Naive thymus-derived CD8-positive, alpha-beta T cell (primary cell): ENCODE data around the gene KLHL17. TPM values are rescaled to one million over a fixed set of nuclear protein-coding genes. Genes with fewer than 3 reads are reported as not detected.

Source experiments
- ATAC-seq, 2 donors: fragments of 150-1000 bp; cut with Tn5 transposase in 1 of 2; sonication (Bioruptor Pico), chemical (Tn5 transposase) in 1 of 2; 1 replicate in 1 of 2; 2 replicates in 1 of 2; pipeline ENCODE4 v1.10.0; 2021; ENCODE audit warnings: mild to moderate bottlenecking in 2 of 2, moderate library complexity in 2 of 2
- POLR2A ChIA-PET: fragments of 350-600 bp; sonication (Branson Sonifier 250); formaldehyde crosslinking; loops from one replicate; lab custom pipeline; 2021; ENCODE audit warnings: antibody characterized with exemption; lab: Charles Lee
- DNase-seq, 10 donors: peaks; one replicate each; pipeline versions ENCODE4 v3.0.0 to v3.0.0-alpha.2; 2020 to 2022
- H3K27ac Mint-ChIP-seq, 10 donors: one replicate each; pipeline ENCODE4 v1.8.0; 2020 to 2022; ENCODE audit warnings: mild to moderate bottlenecking in 10 of 10, mixed read lengths in 10 of 10, moderate library complexity in 4 of 10, inconsistent platforms in 1 of 10
- H3K27me3 Mint-ChIP-seq, 5 donors: one replicate each; pipeline ENCODE4 v1.8.0; 2021 to 2022; ENCODE audit warnings: mixed read lengths in 5 of 5
- H3K36me3 Mint-ChIP-seq, 3 donors: one replicate each; pipeline ENCODE4 v1.8.0; 2020 to 2022; ENCODE audit warnings: mixed read lengths in 3 of 3, mild to moderate bottlenecking in 2 of 3, inconsistent platforms in 1 of 3
- H3K4me1 Mint-ChIP-seq, 4 donors: one replicate each; pipeline ENCODE4 v1.8.0; 2021 to 2022; ENCODE audit warnings: mixed read lengths in 4 of 4
- H3K4me3 Mint-ChIP-seq, 10 donors: one replicate each; pipeline ENCODE4 v1.8.0; 2020 to 2022; ENCODE audit warnings: mild to moderate bottlenecking in 10 of 10, mixed read lengths in 10 of 10, moderate library complexity in 6 of 10, inconsistent platforms in 1 of 10
- H3K9me3 Mint-ChIP-seq, 9 donors: one replicate each; pipeline ENCODE4 v1.8.0; 2020 to 2022; ENCODE audit warnings: mixed read lengths in 9 of 9, mild to moderate bottlenecking in 3 of 9, inconsistent platforms in 1 of 9, moderate library complexity in 1 of 9
- polyA plus RNA-seq, 3 donors: library from polyadenylated mRNA; unstranded; fragments of 300-500 nt; fragmentation: Illumina TruSeq; gene quantifications; one replicate each; pipeline ENCODE4 v1.2.3, GENCODE V29; 2021
- total RNA-seq, 8 experiments: library from RNA in 2 of 8; stranded (reverse) in 2 of 8; gene quantifications; one replicate each; pipeline ENCODE4 v1.2.3 and lab custom pipeline; 2021 to 2026

KLHL17 gene
- total and polyA plus RNA-seq, 5 experiments from 2014 or later: 0.94 to 37.4 (median 2.0) TPM

DNA sequence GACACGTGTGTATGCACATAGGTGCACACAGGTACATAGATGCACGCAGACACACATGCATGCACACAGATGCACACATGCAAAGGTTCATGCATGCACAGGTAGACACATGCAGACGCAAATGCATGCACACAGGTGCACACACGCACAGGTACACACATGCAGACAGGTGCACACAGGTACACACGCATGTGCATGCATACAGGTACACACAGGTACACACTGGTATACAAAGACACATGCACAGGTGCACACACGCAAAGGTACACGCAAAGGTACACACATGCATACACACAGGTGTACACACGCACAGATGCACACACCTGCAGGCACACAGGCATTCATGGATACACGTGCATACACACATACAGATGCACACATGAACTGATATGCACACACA, 10.1 kb upstream of the KLHL17 start:
- Mint-ChIP-seq H3K27ac (no peak overlapping the region), H3K36me3 (peaks cover 4 to 81% (median 26%) of the 10 kb centered on the region in 3 donors), H3K9me3 (no peaks in the 10 kb centered on the region), H3K4me3 (no peak overlapping the region), H3K4me1 (peaks cover 3 to 10% (median 7%) of the 10 kb centered on the region in 4 donors), H3K27me3 (no peaks in the 10 kb centered on the region)
- POLR2A ChIA-PET: no interaction called here
- DNase-seq: no peak
- no peak for ATAC-seq

DNA sequence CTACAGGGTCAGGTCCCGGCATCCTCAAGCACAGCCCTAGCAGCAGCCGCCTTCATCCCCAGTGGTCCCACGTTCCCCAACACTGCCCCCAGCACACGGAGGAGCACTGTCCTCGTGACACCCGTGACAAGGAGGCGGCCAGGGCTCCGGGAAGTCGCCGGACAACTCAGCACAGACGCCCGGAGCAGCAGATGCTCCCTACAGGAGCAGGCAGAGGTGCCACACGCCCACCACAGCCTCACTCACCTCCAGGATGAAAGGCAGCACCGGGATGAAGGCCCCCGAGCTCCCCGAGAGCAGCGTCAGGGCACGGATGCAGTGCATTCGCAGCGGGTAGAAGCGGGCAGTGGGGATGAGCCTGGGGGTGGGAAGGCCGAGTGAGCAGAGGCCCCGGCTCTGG, 9.5 kb upstream of the KLHL17 start:
- peaks cover 4 to 80% (median 27%) of the 10 kb centered on the region in 3 donors for H3K36me3 Mint-ChIP-seq
- no peak overlapping the region for H3K27ac Mint-ChIP-seq
- no peak for ATAC-seq
- H3K4me1 Mint-ChIP-seq: peaks cover 5 to 8% (median 7%) of the 10 kb centered on the region in 4 donors
- POLR2A ChIA-PET: interaction anchor here (0.6 kb wide), 1 partner anchor 658 kb away, joined by 3 read pairs; no protein-coding TSS in a partner anchor
- DNase-seq: no peak
- no peak overlapping the region for H3K4me3 Mint-ChIP-seq
- no peaks in the 10 kb centered on the region for H3K9me3 Mint-ChIP-seq
- H3K27me3 Mint-ChIP-seq: no peaks in the 10 kb centered on the region

DNA sequence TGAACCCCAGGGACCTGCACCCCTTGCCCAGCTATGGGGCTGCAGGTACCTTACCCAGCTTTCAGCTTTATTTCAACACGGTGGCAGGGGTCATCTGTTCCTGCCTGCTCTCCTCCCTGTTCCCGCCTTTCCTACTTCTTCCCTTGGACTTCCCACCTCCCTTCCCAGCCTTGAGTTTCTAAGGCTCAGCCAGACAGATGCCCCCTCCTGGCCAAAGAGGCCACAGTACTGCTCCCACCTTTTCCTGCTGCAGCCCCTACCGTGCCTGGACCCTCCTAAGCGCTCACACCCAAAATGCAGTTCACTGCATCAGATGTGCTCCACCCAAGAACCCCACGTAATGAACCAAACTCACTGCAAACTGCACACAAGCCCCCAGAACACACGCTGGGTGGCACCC, 9.0 kb upstream of the KLHL17 start:
- H3K36me3 Mint-ChIP-seq: peaks cover 4 to 81% (median 27%) of the 10 kb centered on the region in 3 donors
- peak overlapping the region in 1 of 10 donors; percentile 56 for H3K27ac Mint-ChIP-seq
- no peak overlapping the region for H3K4me3 Mint-ChIP-seq
- POLR2A ChIA-PET: interaction anchor here (0.6 kb wide), 1 partner anchor 657 kb away, joined by 3 read pairs; no protein-coding TSS in a partner anchor
- no peaks in the 10 kb centered on the region for H3K27me3 Mint-ChIP-seq
- H3K4me1 Mint-ChIP-seq: peaks cover 5 to 8% (median 7%) of the 10 kb centered on the region in 4 donors
- ATAC-seq (no peak), DNase-seq (no peak)
- no peaks in the 10 kb centered on the region for H3K9me3 Mint-ChIP-seq

DNA sequence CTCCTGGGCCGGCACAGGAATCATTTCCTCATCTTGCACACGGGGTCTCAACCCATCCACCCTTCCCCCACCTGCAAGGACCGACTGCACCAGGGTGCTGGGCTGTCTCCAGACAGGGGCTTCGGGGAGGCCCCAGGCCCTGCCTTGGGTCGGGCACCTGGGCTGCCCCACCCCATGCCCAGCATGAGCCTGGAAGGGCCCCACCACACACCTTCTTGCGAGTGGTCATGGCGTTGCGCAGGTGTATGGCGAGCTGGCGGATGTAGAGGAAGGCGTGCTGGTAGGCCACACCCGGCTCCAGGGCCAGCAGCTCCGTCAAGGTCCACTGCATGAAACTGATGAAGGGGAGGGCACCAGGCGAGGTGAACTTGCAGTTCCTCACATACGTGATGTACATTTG, 8.2 kb upstream of the KLHL17 start:
- no peak overlapping the region for H3K27ac Mint-ChIP-seq
- H3K36me3 Mint-ChIP-seq: peaks cover 4 to 79% (median 23%) of the 10 kb centered on the region in 3 donors
- H3K4me3 Mint-ChIP-seq: no peak overlapping the region
- no peak for DNase-seq
- POLR2A ChIA-PET: interaction anchor here (1.1 kb wide), 1 partner anchor 11 kb away, joined by 3 read pairs; no protein-coding TSS in a partner anchor
- no peaks in the 10 kb centered on the region for H3K27me3 Mint-ChIP-seq
- ATAC-seq: no peak
- peaks cover 7 to 12% (median 9%) of the 10 kb centered on the region in 4 donors for H3K4me1 Mint-ChIP-seq
- H3K9me3 Mint-ChIP-seq: no peaks in the 10 kb centered on the region

DNA sequence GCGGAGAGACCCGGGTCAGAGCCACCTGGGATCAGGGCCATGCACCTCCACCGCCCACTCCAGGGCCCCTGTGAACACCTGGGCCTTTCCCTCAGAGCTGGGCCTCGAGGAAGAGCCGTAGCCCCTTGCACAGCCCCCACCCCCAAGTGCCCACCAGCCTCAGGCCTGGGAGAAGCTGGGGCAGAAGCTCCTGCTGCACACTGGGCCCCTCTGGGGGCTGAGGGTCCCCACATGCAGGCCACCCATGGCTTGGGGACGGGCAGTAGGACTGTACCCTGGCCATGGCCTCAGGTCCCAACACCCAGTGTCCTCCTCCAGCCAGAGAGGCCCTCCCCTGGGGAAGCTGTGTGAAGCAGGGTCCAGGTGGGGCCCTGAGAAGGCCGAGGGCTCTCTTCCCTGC, 7.8 kb upstream of the KLHL17 start:
- H3K4me3 Mint-ChIP-seq: no peak overlapping the region
- no peaks in the 10 kb centered on the region for H3K27me3 Mint-ChIP-seq
- DNase-seq: no peak
- POLR2A ChIA-PET: interaction anchor here (1.1 kb wide), 1 partner anchor 11 kb away, joined by 3 read pairs; no protein-coding TSS in a partner anchor
- no peaks in the 10 kb centered on the region for H3K9me3 Mint-ChIP-seq
- ATAC-seq: no peak
- H3K27ac Mint-ChIP-seq: no peak overlapping the region
- H3K4me1 Mint-ChIP-seq: peaks cover 10 to 16% (median 13%) of the 10 kb centered on the region in 4 donors
- peaks cover 4 to 77% (median 21%) of the 10 kb centered on the region in 3 donors for H3K36me3 Mint-ChIP-seq

DNA sequence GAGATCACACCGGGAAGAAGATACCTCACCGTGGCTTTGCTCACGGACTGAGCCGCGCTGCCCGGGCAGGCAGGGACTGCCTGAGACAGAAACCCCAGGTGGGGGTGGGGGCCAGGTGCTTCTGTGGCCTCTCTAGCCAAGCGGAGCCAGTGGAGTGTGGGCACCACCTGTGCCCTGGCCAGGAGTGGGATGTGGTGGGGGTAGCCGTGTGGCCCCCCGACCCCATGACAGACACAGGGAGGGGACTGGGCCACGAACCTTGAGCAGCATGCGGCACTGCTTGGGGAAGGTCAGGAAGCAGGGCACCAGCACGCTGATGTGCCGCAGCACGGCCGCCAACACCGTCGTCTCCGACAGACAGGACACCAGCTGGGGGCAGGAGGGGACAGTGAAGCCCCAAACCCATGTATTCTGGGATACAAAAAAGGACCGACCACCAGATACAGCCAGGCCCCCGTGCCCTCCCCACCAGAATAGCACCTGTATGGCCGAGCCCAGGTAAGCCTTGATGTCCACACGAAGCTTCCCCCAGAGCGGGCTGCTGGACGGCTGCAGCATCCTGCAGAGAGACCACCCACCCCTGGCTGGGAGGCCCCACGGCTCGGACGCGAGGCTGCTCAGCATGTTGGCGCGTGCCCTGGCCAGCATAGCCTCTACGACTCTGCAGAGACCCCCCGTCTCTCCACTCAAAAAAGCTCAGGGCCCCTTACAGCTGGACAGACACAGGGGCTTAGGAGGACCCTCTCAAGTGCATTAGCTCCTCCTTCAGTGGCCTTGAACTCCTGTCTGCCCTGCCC, 6.7 kb upstream of the KLHL17 start:
- H3K36me3 Mint-ChIP-seq: peaks cover 4 to 74% (median 21%) of the 10 kb centered on the region in 3 donors
- H3K4me1 Mint-ChIP-seq: peaks cover 15 to 24% (median 23%) of the 10 kb centered on the region in 4 donors
- H3K4me3 Mint-ChIP-seq: peak overlapping the region in 1 of 10 donors; percentile 45
- DNase-seq (no peak), ATAC-seq (no peak)
- POLR2A ChIA-PET: interaction anchor here (1.4 kb wide), 1 partner anchor 13 kb away, joined by 5 read pairs; no protein-coding TSS in a partner anchor
- no peaks in the 10 kb centered on the region for H3K27me3 Mint-ChIP-seq
- H3K27ac Mint-ChIP-seq: no peak overlapping the region
- H3K9me3 Mint-ChIP-seq: no peaks in the 10 kb centered on the region

DNA sequence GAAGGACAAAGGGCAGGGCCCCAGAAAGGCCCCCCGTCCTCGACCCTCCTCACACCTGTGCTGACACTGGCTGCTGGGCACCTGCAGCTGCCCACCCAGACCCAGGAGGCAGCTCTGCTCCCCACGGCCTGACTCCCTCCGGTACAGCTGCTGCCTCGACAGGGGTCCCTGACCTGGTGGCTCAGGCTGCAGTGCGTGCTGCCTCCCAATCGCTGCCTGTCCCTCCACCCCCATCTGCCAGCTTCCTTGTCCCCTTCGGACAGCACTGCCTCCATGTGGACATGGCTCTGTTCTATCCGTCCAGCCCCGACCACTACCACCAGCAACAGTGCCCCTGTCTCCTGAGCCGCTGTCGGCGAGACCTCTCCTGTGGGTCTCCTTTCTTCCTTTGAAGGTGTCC, 5.5 kb upstream of the KLHL17 start:
- DNase-seq (no peak), ATAC-seq (no peak)
- H3K36me3 Mint-ChIP-seq: peaks cover 4 to 63% (median 18%) of the 10 kb centered on the region in 3 donors
- peaks cover 15 to 26% (median 23%) of the 10 kb centered on the region in 4 donors for H3K4me1 Mint-ChIP-seq
- POLR2A ChIA-PET: interaction anchor here (1.4 kb wide), 1 partner anchor 15 kb away, joined by 5 read pairs; no protein-coding TSS in a partner anchor
- H3K4me3 Mint-ChIP-seq: no peak overlapping the region
- no peaks in the 10 kb centered on the region for H3K27me3 Mint-ChIP-seq
- no peak overlapping the region for H3K27ac Mint-ChIP-seq
- H3K9me3 Mint-ChIP-seq: no peaks in the 10 kb centered on the region

DNA sequence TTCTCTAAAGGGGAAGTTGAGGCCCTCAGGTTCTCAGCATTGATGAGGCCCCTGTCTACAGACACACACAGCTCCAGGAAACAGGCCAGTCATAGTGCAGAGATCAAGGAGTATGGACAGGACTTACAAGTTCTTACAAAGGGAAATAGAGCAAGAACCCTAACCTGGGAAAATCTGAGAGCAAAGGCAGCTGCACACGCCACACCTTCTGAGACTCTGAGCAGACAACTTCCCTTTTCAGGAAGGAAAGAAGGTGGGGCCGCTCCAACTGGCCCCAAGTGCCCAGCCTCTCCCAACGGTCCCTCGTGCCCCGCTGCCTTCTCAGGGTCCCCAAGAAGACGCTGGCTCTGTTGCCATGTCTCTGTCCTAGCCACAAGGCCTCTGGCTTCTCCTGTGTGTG, 4.9 kb upstream of the KLHL17 start:
- no peaks in the 10 kb centered on the region for H3K27me3 Mint-ChIP-seq
- H3K27ac Mint-ChIP-seq: no peak overlapping the region
- peaks cover 15 to 26% (median 20%) of the 10 kb centered on the region in 4 donors for H3K4me1 Mint-ChIP-seq
- H3K4me3 Mint-ChIP-seq: peak overlapping the region in 2 of 10 donors; percentile 34 to 45
- DNase-seq: no peak
- H3K9me3 Mint-ChIP-seq: no peaks in the 10 kb centered on the region
- POLR2A ChIA-PET: no interaction called here
- ATAC-seq: no peak
- H3K36me3 Mint-ChIP-seq: peaks cover 4 to 60% (median 15%) of the 10 kb centered on the region in 3 donors

DNA sequence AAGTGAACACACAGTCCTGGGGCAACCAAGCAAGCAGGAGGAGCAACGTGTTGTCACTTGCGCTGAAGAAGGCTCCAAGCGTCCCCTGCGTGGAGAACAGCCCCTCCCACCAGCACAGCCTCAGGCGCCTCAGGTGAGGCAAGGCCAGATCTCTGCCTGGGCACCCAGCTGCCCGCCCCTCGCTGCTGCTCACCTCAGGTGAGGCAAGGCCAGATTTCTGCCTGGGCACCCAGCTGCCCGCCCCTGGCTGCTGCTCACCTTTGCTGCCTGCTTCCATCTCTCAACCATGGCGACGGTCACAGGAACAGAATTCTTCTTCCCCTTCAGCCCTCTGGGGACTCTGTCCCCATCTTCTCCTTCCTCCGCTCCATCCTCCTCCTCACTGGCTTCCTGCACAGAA, 3.7 kb upstream of the KLHL17 start:
- POLR2A ChIA-PET: interaction anchor here (0.9 kb wide), 1 partner anchor 10 kb away, joined by 3 read pairs; no protein-coding TSS in a partner anchor
- Mint-ChIP-seq H3K4me1 (peaks cover 12 to 26% (median 20%) of the 10 kb centered on the region in 4 donors), H3K27ac (peak overlapping the region in 1 of 10 donors; percentile 67), H3K36me3 (peaks cover 4 to 50% (median 10%) of the 10 kb centered on the region in 3 donors), H3K9me3 (no peaks in the 10 kb centered on the region), H3K27me3 (no peaks in the 10 kb centered on the region), H3K4me3 (no peak overlapping the region)
- no peak for DNase-seq
- no peak for ATAC-seq

DNA sequence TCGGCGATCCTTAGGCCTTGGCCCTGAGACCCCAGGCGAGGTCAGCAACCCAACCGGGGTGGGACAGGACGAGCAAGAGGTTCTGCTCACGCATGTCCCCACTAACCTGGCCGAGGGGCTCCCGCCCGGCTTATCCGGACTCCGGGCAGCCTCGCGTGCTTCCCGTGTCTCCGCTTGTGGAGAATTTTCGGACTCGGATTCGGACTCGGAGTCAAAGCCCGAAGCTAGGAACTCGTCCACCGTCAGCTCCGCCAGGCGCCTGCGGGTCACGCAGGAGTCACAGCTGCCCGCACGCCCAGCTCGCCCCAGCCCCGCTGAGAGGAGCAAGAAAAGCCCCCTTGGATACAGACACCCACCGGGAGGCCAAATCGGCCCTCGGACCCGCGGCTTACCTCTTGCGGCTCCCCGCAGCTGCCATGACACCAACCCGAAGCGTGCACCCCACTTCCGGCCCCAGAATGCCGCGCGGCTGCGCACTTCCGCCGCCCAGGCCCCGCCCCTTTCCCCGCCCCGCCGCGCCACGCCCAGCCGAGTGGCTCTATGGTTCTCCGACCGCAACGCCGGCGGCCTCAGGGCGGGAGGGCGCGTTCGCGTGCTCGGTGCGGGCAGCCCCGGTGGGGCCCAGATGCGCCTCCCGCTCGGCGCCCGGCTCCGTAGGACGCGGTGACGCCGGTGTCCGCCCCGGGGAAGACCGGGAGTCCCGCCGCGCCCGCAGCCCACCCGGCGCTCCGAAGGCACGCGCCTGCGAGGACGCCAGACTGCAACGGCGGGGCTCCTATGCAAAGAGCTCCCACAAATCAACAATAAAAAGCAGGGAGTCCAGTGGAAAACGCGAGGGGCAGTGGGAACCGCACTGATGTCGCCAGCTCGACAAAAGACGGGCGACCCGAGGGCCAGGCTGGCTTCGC, 1.3 kb upstream of the KLHL17 start, which contains the start of gene NOC2L:
NOC2L (minus strand) TSS at position 434 of the 908 bp plus-strand sequence; CDS start at position 418, 16 bp downstream.
- ATAC-seq (peak; percentile 79 to 85), DNase-seq (peak; percentile 85 to 97 (median 94))
- Mint-ChIP-seq H3K27me3 (no peaks in the 10 kb centered on the region), H3K27ac (peak within 1 kb of the TSS; percentile 67 to 91 (median 87)), H3K9me3 (no peaks in the 10 kb centered on the region), H3K36me3 (peaks cover 4 to 29% (median 6%) of the 10 kb centered on the region in 3 donors), H3K4me3 (peak within 1 kb of the TSS; percentile 86 to 94 (median 90)), H3K4me1 (peaks cover 9 to 26% (median 21%) of the 10 kb centered on the region in 4 donors)
- POLR2A ChIA-PET: interaction anchor here (0.9 to 1.8 kb wide), 6 partner anchors 8 to 180 kb away, joined by 3 to 16 read pairs (median 4); partner anchors contain the start of gene ISG15

DNA sequence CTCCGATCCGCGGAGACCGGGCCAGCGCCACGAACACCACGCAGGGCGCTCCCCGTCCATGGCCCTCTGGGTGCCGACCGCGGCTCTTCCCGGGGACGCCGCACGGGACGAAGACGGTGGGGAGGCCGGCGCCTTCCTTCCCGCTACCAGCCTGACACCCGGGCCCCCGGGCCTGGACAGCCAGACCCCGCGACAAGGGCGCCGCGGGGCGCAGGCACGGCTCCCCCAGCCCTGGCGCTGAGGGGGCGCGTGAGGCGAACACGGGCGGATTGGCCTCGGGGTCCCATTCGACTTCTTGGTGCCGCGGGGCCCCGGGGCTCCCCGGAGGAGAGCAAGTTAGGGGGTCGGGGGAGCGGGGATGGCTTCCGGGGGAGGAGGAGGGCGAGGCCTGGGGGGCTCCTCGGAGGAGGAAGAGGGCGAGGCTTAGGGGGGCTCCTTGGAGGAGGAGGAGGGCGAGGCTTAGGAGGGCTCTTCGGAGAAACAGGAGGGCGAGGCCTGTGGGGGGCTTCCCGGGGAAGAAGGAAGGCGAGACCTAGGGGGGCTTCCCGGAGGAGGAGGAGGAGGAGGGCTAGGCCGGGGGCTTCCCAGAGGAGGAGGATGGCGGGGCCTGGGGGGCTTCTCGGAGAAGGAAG, 537 bp upstream of the KLHL17 start:
- DNase-seq: peak in 4 of 10 donors; percentile 22 to 46 (median 33)
- H3K4me3 Mint-ChIP-seq: peak overlapping the region; percentile 62 to 94 (median 90)
- H3K9me3 Mint-ChIP-seq: no peaks in the 10 kb centered on the region
- H3K36me3 Mint-ChIP-seq: peaks cover 4 to 22% (median 6%) of the 10 kb centered on the region in 3 donors
- ATAC-seq: peak; percentile 26 to 37
- H3K4me1 Mint-ChIP-seq: peaks cover 9 to 24% (median 21%) of the 10 kb centered on the region in 4 donors
- POLR2A ChIA-PET: interaction anchor here (1.4 to 1.8 kb wide), 2 partner anchors 18 to 56 kb away, joined by 6 to 16 read pairs; no protein-coding TSS in a partner anchor
- H3K27ac Mint-ChIP-seq: peak overlapping the region in 6 of 10 donors; percentile 5 to 90 (median 72)
- H3K27me3 Mint-ChIP-seq: no peaks in the 10 kb centered on the region
